ENCODE measurements around the gene RIPK3.

DNA sequence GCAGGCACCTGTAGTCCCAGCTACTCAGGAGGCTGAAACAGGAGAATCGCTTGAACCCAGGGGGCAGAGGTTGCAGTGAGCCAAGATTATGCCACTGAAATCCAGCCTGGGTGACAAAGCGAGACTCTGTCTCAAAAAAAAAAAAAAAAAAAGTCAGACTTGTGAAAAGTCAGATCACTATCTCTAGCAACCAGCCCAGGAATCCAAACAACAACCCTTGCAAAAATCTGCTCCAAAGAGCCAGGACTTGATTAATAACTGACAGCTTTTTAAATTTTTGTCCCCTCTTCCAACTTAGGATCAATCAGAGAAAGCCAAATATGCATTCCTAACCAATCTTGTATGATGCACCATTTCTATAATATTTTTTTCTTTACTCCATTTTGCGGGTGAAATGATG is 20.5 kb upstream of the RIPK3 start:
- TF ChIP-seq GATA3 (IDR thresholded peaks at IDR 0.05; ENCODE audit: low read depth, low read length) (no peak), GATA2 (IDR thresholded peaks at IDR 0.05; ENCODE audit: low read depth, low read length) (no peak)

Data from SH-SY5Y (cell line).